Esophagus mucosa (tissue), 1 donor: ENCODE measurements around the gene PRDX2. TPM values are rescaled to one million over a fixed set of nuclear protein-coding genes. Genes with fewer than 3 reads are reported as not detected.

Experiments used
- ATAC-seq: fragments of 200-7000 bp; cut with Tn5 transposase; one replicate; pipeline ENCODE4 v1.9.1; 2020
- total RNA-seq: library from RNA; stranded (reverse); gene quantifications from one replicate; pipeline ENCODE4 v1.2.4, GENCODE V29; 2023
- donor health status: DM: yes; HTN: yes; CAD: no.

Gene PRDX2
- total RNA-seq, 1 donor from 2014 or later: 304 TPM

DNA sequence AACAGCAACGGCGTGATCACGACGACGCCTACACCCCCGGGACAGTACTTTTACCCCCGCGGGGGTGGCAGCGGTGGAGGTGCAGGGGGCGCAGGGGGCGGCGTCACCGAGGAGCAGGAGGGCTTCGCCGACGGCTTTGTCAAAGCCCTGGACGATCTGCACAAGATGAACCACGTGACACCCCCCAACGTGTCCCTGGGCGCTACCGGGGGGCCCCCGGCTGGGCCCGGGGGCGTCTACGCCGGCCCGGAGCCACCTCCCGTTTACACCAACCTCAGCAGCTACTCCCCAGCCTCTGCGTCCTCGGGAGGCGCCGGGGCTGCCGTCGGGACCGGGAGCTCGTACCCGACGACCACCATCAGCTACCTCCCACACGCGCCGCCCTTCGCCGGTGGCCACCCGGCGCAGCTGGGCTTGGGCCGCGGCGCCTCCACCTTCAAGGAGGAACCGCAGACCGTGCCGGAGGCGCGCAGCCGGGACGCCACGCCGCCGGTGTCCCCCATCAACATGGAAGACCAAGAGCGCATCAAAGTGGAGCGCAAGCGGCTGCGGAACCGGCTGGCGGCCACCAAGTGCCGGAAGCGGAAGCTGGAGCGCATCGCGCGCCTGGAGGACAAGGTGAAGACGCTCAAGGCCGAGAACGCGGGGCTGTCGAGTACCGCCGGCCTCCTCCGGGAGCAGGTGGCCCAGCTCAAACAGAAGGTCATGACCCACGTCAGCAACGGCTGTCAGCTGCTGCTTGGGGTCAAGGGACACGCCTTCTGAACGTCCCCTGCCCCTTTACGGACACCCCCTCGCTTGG is 9.3 kb downstream of the PRDX2 start:
- no peak for ATAC-seq

DNA sequence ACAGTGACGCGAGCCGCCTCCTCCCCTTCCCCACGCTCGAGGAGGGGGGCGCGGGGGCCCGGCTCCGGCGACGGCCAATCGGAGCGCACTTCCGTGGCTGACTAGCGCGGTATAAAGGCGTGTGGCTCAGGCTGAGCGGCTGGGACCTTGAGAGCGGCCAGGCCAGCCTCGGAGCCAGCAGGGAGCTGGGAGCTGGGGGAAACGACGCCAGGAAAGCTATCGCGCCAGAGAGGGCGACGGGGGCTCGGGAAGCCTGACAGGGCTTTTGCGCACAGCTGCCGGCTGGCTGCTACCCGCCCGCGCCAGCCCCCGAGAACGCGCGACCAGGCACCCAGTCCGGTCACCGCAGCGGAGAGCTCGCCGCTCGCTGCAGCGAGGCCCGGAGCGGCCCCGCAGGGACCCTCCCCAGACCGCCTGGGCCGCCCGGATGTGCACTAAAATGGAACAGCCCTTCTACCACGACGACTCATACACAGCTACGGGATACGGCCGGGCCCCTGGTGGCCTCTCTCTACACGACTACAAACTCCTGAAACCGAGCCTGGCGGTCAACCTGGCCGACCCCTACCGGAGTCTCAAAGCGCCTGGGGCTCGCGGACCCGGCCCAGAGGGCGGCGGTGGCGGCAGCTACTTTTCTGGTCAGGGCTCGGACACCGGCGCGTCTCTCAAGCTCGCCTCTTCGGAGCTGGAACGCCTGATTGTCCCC is 10.1 kb downstream of the PRDX2 start, which contains the start of gene JUNB:
Gene JUNB (plus strand): TSS at position 142 of the 706 bp plus-strand sequence. CDS start 286 bp downstream, at position 428.
- ATAC-seq: peak; percentile 49

DNA sequence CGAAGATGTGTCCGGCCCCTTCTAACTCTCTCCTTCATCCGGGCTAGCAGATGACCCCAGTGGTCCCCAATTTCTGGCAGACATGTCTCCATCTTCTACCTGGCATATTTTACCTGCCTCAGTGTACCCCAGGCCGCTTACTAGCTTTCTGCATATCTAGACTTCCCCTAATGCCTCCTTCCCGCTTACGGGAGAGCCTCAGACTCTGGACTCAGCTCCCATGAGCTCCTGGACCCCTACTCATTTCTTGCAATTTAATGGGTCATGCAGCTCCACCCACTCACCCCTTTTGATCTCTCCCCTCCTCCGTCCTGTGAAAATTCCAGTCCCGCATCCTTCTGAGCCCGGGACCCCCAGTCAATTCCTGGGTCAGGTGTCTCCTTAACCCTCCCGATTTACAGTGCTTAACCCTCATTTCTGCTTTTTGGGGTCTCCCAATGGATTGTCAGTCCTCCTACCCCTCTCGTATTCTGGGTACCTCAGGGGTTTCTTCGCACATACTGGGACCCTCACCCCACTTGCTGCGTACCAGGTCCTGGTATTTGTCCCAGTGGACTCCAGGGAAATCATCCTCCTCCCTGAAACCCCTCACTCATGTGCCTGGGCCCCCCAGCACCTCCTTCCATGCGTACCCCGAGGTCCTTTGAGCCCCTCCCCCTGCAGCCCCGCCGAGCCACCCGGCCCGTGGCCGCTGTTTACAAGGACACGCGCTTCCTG is 10.8 kb downstream of the PRDX2 start:
- ATAC-seq: no peak

DNA sequence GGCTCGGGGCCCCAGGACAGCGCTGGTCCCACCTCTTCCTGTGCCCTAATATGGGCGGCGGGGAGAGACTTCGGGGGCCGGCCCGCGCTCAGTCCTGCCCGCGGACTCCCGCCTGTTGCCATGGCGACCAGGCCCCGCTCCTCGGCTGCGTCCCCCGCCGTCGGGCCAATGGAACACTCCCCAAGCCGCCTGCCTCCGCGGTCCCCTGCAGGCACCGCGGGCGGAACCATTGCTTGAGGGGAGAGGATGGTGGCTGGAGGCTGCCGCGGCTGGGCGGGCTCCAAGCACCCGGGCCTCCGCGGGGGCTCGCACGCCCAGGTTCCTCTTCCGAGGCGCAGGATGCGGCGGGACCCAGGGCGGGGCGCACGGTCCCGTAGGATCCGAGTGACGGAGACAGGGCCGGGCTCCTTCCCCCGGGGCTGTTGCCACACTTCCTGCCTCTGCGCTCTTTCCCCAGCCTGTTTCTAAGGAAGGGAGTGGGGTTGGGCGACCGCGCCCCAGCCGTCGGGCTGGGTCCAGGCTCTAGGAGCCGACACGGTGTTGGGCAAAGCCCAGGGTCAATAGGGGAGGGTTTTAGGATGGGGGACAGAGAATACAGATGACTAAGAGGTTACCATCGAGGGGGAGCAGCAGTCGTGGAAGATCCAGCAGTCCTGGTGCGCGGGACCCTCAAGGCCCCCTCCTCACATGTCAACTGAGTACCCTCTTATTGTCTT is 11.5 kb downstream of the PRDX2 start:
- peak; percentile 52 for ATAC-seq

DNA sequence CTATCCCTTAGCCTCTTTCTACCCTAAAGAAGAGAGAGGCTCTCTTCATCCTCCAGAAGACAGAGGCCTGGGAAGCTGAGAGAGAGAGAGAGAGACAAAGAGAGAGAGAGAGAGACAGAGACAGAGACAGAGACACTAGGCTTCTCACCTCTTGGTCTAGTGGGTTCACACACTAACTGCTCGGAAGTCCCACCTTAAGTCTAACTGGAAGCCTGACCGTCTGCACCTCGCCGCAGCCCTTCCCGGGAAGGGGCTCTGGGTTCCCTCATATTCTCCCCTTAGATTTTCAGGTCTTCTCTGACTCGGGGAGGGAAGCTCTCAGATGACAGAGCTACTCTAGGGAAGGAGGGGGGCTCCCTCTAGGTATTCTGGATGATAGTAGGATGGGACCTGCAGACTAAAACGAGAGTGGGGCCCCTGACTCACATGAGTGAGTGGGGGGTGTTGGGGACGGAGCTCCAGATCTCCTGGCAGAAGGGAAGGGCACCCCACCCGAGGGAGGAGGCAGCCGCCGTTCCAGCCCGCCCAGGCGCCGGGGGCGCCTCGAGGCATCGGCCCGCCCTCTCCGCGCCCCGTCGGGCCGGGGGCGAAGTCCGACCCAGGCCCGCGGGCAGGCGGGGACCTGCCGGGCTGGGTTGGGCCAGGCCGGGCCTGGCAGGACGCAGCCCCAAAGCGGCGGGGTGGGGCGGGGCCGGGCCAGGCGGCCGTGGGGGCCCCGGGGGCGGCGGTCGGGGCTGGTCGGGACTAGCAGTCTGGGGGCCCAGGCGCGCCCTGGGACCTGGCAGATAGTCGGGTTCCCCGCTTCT is 12.3 kb downstream of the PRDX2 start:
- no peak for ATAC-seq

DNA sequence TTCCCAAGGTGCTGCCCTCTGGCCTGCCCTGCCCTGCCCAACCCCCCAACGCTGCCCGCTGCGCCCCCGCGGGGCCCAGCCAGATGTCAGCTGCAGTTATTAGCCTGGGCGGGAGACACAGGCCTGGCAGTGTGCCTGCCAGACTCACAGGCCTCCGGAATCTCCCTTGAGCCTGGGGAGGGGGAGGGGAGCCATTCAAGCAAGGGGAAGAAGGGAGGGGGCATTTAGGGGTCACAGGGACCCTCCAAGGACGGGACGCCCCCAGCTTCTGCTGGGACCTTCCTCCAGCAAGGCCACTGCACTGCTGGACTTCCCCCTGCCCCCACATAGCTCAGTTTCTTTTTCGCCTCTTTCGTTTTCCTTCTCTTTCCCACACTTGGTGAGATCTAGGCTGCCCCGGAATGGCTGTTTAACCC is 12.9 kb downstream of the PRDX2 start:
- no peak for ATAC-seq

DNA sequence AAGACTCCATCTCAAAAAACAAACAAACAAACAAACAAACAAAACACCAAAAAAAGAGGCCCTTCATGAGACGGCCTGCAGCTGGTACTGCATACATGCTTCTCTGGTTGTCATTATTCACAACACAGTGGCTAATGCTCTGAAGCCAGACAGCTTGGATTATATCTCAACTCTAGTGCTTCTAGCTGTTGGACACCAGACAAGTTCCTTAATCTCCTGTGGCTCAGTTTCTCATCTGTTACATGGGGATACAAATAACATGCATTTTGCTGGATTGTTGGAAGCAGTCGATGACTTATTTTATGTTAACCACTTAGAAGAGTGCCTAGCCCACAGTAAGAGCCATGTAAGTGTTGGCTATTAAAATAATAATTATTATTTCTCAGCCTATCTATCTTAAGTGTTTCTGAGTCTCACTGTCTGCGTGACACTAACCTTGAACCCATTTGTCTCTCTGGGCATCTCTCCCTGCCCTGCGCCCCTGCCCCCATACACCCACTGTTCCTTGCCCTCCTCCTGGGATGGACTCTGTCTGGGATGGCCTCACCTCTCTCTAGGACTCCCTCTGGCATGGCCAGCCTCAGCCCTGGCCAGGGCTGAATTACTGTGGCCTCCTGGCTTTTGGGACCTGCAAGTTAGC is 13.4 kb downstream of the PRDX2 start:
- no peak for ATAC-seq

DNA sequence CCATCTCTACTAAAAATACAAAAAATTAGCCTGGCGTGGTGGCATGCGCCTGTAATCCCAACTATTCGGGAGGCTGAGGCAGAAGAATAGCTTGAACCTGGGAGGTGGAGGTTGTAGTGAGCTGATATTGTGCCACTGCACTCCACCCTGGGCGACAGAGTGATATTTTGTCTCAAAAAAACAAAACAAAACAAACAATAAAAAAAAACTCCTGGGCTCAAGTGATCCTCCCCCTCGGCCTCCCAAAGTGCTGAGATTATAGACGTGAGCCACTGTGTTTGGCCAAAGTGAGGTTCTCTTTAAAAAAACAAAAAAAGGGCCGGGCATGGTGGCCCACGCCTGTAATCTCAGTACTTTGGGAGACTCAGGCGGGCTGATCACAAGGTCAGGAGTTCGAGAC is 14.1 kb downstream of the PRDX2 start:
- no peak for ATAC-seq

DNA sequence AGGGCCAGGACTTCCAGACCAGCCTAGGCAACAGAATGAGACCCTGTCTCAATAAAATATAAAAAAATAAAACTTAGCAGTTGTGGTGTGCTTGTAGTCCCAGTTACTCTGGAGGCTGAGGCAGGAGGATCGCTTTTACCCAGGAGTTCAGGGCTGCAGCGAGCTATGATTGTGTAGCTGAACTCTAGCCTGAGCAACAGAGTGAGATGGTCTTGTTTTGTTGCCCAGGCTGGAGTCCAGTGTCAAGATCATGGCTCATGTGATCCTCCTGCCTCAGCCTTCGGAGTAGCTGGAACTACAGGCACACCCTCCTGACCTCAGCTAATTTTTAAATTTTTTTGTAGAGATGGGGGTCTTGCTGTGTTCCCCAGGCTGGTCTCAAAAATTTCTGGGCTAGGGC is 14.6 kb downstream of the PRDX2 start:
- no peak for ATAC-seq

DNA sequence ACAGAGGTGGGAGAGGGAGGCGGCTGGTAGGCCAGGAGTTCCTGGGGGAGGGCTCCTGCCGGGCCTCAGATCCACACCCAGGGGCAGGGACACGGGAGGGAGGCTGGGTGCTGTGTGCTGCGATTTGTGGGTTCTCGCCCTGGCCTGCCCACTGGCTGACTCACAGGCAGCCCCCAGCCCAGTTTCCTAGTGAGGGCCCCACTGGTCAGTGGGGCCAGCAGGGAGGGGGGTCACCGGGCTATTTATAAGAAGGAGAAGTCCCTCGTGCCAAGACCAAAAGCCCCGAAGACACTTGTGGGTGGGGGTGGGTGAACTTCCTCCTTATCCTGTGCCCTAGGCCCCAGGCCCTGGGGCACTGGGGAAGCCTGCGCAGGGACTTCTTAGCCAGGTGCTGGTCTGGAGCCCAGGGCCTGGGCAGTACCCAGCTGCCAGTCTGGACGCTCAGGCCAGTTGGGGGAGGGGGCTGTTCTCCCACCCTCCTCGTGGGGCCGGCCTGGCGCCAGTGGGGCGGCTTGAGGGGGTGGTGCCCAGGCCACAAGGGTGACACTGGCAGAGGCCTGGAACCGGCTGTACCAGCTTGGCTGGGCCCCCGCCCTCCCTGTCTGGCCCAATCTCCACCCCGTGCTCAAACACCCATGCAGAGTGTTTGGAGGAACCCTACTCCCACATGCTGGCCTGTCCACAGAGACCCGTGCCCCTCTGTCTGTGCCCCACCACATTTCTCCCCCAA is 15.3 kb downstream of the PRDX2 start:
- peak; percentile 27 for ATAC-seq

DNA sequence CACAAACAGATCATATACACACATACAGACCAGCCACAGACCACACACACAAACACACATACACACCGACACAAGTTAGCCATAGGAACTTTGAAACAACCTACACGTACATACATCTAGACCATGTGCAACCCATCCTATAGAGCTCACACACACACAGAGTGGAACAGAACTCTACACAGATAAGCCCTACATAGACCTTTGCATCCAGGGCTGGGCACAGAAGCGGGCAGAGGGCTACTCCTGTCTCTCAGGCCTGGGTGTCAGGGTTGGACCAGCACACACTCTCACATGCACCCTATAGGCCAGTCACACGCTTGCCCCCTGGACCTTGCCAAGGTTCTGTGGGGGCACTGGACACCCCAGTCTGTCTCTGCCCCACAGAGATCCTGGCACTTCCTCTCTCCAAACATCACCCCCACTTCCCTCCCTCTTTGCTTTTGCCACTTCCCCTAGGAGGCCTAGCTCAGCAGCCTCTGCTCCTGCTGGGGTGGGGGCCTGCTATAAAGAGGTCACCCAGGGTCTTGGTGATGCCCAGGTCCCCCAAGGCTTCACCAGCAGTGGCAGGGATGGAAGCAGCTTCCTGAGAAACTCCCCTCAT is 16.1 kb downstream of the PRDX2 start:
- no peak for ATAC-seq

DNA sequence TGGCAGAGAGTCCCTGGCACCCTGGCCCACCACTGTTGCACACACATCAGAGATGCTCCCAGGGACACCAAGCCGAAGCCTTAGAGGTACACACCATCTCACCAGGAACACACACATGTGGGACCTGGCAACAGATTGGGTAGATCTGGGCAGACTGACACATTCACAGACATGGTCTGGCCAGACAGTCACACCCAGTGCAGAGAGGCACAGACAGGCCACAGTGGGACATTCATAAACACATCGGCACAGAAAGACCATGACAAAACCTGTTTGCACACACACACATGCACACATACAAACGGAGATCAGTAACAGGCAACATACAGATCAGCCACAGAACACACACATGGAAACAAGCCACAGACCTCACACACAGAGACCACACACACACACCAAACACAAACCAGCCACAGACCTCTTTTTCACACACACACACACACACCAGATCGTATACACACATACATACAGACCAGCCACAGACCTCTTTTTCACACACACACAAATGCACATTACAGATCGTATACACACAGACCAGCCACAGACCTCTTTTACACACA is 16.6 kb downstream of the PRDX2 start:
- ATAC-seq: no peak

DNA sequence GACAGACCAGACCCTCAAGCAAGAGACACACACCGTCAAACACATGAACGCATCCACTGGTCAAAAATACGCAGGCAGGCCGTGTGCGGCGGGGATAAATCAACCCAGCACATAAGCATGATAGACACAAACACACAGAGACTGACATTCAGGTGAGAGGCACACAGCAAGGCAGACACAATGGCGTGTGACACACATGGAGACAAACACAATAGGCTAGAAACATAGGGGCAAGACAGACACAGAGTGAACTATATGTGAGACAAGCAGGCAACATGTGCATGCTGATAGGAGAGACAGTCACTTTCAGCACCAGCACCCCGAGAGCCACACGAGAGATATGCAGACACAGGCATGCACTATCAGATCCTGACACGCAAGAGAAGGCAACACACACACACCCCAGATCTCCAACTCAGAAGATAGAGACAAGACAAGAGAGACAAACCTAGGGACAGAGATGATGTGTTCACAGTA is 17.2 kb downstream of the PRDX2 start:
- ATAC-seq: no peak

DNA sequence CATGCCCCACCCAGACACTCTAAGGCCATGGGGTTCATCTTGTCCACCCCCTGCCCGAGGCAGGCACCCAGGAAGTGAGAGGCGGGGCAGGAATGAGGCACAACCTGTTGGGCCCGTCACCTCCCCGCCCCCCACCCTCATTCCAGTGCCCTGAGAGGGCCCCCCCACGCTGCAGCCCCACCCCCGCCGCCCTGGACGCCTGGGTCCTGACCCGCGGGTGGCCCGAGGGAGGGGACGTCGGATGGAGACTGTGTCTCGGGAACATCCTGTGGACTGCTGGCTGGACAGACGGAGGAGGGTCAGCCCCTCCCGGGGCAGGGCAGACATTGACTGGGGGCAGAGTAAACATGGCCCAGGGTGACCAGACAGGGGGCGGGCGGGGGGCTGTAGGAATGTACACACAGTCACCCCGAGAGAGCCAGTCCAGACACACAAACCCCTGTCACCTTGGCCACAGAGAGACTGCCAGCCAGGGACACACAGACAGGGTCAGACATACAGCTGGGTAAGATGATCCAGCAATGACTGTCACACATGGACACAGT is 17.7 kb downstream of the PRDX2 start:
- peak; percentile 63 for ATAC-seq

DNA sequence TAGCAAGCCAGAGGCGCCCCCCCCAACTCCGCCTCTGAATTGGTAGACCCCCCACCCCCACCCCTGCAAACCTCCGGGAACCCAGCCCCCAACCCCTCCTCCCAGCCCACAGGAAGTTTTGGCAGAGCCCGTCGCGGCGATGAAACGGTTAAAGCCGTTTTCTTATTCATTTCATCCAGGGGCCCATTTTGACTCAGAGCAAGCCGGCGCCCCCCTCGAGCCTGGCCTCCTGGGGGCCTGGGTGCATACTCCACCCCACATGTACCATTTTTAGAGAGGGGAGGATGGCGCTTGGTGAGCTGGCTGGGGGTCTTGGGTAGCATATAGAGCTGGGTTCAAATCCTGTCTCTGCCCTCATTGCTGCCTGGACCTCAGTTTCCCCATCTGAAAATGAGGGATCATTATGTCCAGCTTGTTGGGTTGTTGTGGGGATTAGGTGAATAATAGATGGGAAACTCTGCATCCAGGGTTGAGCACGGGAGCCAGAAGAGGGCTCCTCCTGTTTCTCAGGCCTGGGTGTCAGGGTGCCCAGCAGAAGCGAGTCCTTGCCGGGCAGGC is 18.2 kb downstream of the PRDX2 start:
- ATAC-seq: no peak

DNA sequence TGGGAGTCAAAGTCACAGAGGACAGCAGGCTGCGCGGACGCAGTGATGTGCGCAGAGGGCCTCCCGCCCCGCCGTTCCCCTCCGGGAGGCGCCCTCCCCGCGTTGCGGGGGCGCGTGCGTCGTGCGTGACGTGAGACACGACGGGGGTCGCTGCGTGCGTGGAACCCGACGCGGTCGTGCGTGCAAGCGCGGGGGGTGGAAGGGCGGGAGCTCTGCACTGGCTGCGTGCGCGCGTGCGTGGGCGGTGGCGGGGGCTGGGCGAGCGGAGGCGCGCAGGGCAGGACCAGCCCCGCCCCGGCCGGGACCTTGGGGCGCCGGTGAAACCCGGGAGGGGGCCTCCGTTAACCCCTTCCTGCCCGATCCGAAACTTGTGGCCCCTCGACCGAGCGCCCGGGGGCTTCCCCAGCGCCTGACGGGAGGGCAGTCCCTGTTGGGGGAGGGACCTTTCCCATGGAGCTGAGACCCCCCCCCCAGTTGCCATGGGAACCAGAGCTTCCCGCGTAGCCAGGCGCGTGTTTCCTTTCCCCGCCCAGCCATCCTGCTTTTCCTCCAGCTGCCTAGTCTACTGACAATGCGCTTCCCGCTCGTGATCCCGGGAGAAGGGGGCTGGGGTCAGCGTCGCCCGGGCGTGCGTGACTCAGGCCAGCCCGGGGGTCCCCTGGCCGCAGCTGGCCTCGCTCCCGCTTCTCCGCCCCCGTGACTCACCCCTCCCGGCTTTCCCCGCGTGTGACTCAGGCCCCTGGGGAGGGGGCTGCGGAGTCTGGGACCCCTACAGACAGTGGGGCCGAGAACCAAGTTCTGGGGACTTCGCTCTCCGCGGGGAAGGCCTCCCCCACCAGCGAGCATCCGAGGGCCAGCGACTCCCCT is 18.9 kb downstream of the PRDX2 start:
- peak; percentile 51 for ATAC-seq

DNA sequence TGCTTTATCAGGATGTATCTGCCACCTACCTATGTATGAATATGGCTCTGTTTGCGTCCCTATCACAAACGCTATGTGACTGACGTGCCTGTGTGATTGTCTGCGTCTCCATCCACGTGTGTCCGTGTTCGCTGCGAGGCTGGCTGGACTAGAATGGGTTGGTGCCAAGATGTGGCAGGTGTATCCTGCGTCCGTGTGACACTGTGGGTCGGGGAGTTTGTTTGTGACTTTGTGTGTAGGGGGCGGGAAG is 19.5 kb downstream of the PRDX2 start:
- ATAC-seq: peak; percentile 9
